HUES48 (cell line): Measurements from ENCODE around the gene HDAC1.

ENCODE experiments used
- H3K27ac ChIP-seq: one replicate; pipeline ENCODE4 v1.7.0; 2013; ENCODE audit warnings: low read depth, low read length, inconsistent platforms
- H3K27me3 ChIP-seq: 2 replicates; pipeline ENCODE4 v1.6.1; 2013; ENCODE audit warnings: mild to moderate bottlenecking, low read length; ENCODE audit not compliant: control insufficient read depth, insufficient read depth
- H3K36me3 ChIP-seq: 2 replicates; pipeline ENCODE4 v1.6.1; 2013; ENCODE audit warnings: low read length; ENCODE audit not compliant: control insufficient read depth, insufficient read depth
- H3K4me1 ChIP-seq: 2 replicates; pipeline ENCODE4 v1.6.1; 2013; ENCODE audit warnings: mild to moderate bottlenecking, low read length; ENCODE audit not compliant: control insufficient read depth, insufficient read depth
- H3K4me3 ChIP-seq: 2 replicates; pipeline ENCODE4 v1.5.1; 2013; ENCODE audit warnings: mild to moderate bottlenecking, low read depth, low read length
- H3K9ac ChIP-seq: 2 replicates; pipeline ENCODE4 v1.6.1; 2013; ENCODE audit warnings: mild to moderate bottlenecking, low read depth, low read length, moderate library complexity
- H3K9me3 ChIP-seq: 2 replicates; pipeline ENCODE4 v1.6.1; 2013; ENCODE audit warnings: low read length; ENCODE audit not compliant: control insufficient read depth, insufficient read depth

The HDAC1 gene

GRCh38 chr1:32332290-32333079 is 40.6 kb downstream of the HDAC1 start:
- H3K36me3 ChIP-seq, result peaks cover 73% of the 10 kb centered on the region
- H3K4me3 ChIP-seq, result no peak overlapping the region
- peaks cover 33% of the 10 kb centered on the region for H3K4me1 ChIP-seq
- H3K9me3 ChIP-seq, result no peaks in the 10 kb centered on the region
- H3K27me3 ChIP-seq, result 0 out of 2 replicates have a peak, but pooled peaks cover 4% of the 10 kb centered on the region
- no peak overlapping the region for H3K9ac ChIP-seq
- peak overlapping the region; percentile 74 for H3K27ac ChIP-seq

GRCh38 chr1:32333251-32333963 is 41.5 kb downstream of the HDAC1 start:
- Histone ChIP-seq H3K9ac (no peak overlapping the region), H3K36me3 (peaks cover 64% of the 10 kb centered on the region), H3K9me3 (no peaks in the 10 kb centered on the region), H3K27ac (peak overlapping the region; percentile 2), H3K4me3 (0 out of 2 replicates have a peak overlapping the region, but pooled peaks have one; percentile 68), H3K4me1 (peaks cover 37% of the 10 kb centered on the region), H3K27me3 (0 out of 2 replicates have a peak, but pooled peaks cover 4% of the 10 kb centered on the region)

DNA sequence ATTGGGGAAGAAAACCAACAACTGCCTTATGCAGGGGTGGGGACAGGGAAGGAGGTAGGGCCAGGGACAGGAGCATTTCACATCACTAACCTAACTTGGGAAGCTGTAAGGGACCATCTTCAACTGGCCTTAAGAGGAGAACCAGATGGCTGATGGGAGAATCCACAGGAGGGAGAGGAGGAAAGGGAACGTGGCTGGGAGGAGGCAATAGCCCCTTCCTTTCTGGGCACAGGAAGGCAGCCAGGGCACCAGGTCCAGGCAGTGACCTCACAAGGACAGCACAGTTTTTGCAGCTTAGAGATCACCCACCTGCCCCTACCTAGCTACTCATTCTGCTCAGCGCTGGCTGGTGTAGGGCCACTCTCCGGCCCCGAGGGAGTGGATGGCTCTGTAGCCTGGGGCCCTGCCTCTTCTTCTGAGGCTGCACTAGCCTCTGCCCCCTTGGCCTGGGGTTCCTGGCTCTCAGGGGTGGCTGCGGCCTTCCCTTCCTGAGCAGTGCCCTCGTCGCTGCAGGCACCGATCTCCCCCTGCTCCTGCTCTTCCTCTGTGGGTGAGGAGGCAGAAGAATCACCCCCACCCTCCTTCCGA is 42.5 kb downstream of the HDAC1 start:
- H3K9ac ChIP-seq, result peak overlapping the region; percentile 78
- H3K27ac ChIP-seq, result peak overlapping the region; percentile 87
- H3K36me3 ChIP-seq, result peaks cover 54% of the 10 kb centered on the region

GRCh38 chr1:32334864-32335534 is 43.1 kb downstream of the HDAC1 start:
- H3K4me3 ChIP-seq, result peak overlapping the region; percentile 68
- 0 out of 2 replicates have a peak, but pooled peaks cover 4% of the 10 kb centered on the region for H3K27me3 ChIP-seq
- H3K9ac ChIP-seq, result peak overlapping the region; percentile 78
- H3K27ac ChIP-seq, result peak overlapping the region; percentile 87
- H3K9me3 ChIP-seq, result no peaks in the 10 kb centered on the region
- H3K4me1 ChIP-seq, result peaks cover 37% of the 10 kb centered on the region
- H3K36me3 ChIP-seq, result peaks cover 48% of the 10 kb centered on the region

More for the DNA sequence above, 42.5 kb downstream of the HDAC1 start:
- peaks cover 37% of the 10 kb centered on the region for H3K4me1 ChIP-seq
- H3K9me3 ChIP-seq, result no peaks in the 10 kb centered on the region
- peak overlapping the region; percentile 68 for H3K4me3 ChIP-seq
- H3K27me3 ChIP-seq, result 0 out of 2 replicates have a peak, but pooled peaks cover 4% of the 10 kb centered on the region

GRCh38 chr1:32335535-32335789 is 43.6 kb downstream of the HDAC1 start:
- no peaks in the 10 kb centered on the region for H3K9me3 ChIP-seq
- peaks cover 37% of the 10 kb centered on the region for H3K4me1 ChIP-seq
- 0 out of 2 replicates have a peak, but pooled peaks cover 4% of the 10 kb centered on the region for H3K27me3 ChIP-seq
- H3K27ac ChIP-seq, result peak overlapping the region; percentile 87
- peak overlapping the region; percentile 78 for H3K9ac ChIP-seq
- H3K4me3 ChIP-seq, result peak overlapping the region; percentile 68
- H3K36me3 ChIP-seq, result peaks cover 43% of the 10 kb centered on the region

GRCh38 chr1:32335790-32336590 is 44.1 kb downstream of the HDAC1 start, which contains the start of gene MARCKSL1:
Gene MARCKSL1, minus strand, starts transcription at chr1:32336233. Its CDS starts 200 bp downstream, at chr1:32336033.
- peak within 1 kb of the TSS; percentile 68 for H3K4me3 ChIP-seq
- H3K27ac ChIP-seq, result peak within 1 kb of the TSS; percentile 87
- peaks cover 38% of the 10 kb centered on the region for H3K36me3 ChIP-seq
- H3K27me3 ChIP-seq, result 0 out of 2 replicates have a peak, but pooled peaks cover 4% of the 10 kb centered on the region
- no peaks in the 10 kb centered on the region for H3K9me3 ChIP-seq
- H3K4me1 ChIP-seq, result peaks cover 37% of the 10 kb centered on the region
- peak within 1 kb of the TSS; percentile 78 for H3K9ac ChIP-seq

DNA sequence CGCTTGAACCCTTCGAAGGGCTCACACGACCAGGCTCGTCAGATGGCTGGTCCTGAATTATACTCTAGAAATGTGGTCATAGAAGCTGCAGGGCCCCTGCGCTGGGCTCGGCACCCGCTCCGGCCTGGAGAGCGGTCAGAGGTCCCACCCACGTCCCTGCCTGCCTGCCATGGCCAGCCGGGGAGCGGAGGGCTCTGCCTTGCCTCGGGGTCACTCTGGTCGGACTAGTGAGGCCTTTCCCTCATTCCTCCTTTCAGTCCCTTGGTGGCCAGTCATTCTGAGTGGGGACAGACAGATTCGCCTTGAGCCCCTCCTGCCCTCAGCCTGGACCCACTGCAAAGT is 44.7 kb downstream of the HDAC1 start:
- H3K27me3 ChIP-seq, result 0 out of 2 replicates have a peak, but pooled peaks cover 4% of the 10 kb centered on the region
- H3K27ac ChIP-seq, result no peak overlapping the region
- no peaks in the 10 kb centered on the region for H3K9me3 ChIP-seq
- peaks cover 37% of the 10 kb centered on the region for H3K4me1 ChIP-seq
- H3K36me3 ChIP-seq, result peaks cover 32% of the 10 kb centered on the region
- no peak overlapping the region for H3K9ac ChIP-seq
- H3K4me3 ChIP-seq, result peak overlapping the region; percentile 68

DNA sequence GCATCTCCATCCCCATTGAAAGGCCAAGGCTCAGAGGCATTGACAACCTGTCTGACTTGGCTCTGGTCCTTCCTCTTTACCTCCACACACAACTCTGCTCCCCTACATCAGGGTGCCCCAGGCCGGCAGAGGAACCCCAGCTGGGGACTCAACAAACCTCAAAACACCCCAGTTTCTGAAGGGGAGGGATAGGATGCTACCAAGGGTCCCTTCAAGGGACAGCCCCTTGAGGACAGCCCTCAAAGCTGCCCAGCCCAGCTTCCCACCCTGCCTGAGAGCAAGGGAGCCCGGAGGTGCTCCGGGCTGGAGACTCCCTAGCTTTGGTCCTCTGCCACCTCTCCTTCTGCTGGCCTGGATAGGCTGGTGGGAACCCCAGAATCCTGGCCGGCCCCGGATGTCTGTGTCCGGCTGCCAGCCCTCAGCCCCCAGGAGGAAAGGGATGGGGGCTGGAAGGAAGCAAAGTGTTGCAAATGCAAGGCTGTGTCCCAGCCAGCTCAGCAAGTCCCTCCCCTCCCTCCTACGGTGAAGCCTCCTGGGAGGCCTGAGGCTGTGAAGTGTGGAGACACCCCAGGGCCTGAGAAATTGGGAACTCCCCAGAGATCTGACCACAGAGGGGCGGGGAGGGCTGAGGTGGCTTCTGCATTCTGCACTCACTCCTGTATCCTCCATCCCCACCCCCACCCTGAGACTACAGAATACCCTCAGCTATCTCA is 45.2 kb downstream of the HDAC1 start:
- H3K27ac ChIP-seq, result no peak overlapping the region
- 0 out of 2 replicates have a peak, but pooled peaks cover 4% of the 10 kb centered on the region for H3K27me3 ChIP-seq
- no peaks in the 10 kb centered on the region for H3K9me3 ChIP-seq
- H3K36me3 ChIP-seq, result peaks cover 26% of the 10 kb centered on the region
- H3K9ac ChIP-seq, result no peak overlapping the region
- no peak overlapping the region; the same call in 1 of the 2 replicates for H3K4me3 ChIP-seq
- H3K4me1 ChIP-seq, result peaks cover 36% of the 10 kb centered on the region

GRCh38 chr1:32337855-32338636 is 46.2 kb downstream of the HDAC1 start:
- Histone ChIP-seq H3K4me3 (no peak overlapping the region), H3K9ac (no peak overlapping the region), H3K36me3 (peaks cover 18% of the 10 kb centered on the region), H3K27ac (no peak overlapping the region), H3K4me1 (peaks cover 29% of the 10 kb centered on the region), H3K9me3 (no peaks in the 10 kb centered on the region), H3K27me3 (0 out of 2 replicates have a peak, but pooled peaks cover 4% of the 10 kb centered on the region)
